GM12878 (cell line): ENCODE results near the gene PDGFA. TPM values are rescaled to one million over a fixed set of nuclear protein-coding genes. Genes with fewer than 3 reads are reported as not detected.

Experiments used
- ATAC-seq: fragments of 200-7000 bp; cut with Tn5 transposase; 3 replicates; pipeline ENCODE4 v1.9.1; 2020; ENCODE audit warnings: mild to moderate bottlenecking, moderate library complexity
- BruUV-seq: library from RNA; stranded (reverse); fragments of 400-500 nt; replicated peaks from 2 replicates; lab custom pipeline; 2021; lab: Mats Ljungman, UMichigan
- CTCF ChIA-PET: fragments of 300-600 bp; sonication (Branson Sonifier 250); formaldehyde crosslinking; extraction: SDS; loops from one replicate; lab custom pipeline; 2021; ENCODE audit warnings: inconsistent platforms; lab: Yijun Ruan, JAX
- POLR2A ChIA-PET: fragments of 350-600 bp; formaldehyde crosslinking; extraction: SDS; loops from one replicate; lab custom pipeline; 2021; ENCODE audit warnings: inconsistent platforms; lab: Charles Lee
- RAD21 ChIA-PET: fragments of 300-600 bp; sonication (Branson Sonifier 250); formaldehyde crosslinking; loops from one replicate; lab custom pipeline; 2023; ENCODE audit warnings: antibody characterized with exemption; ENCODE audit not compliant: unreplicated experiment; lab: Charles Lee
- SMC1A ChIA-PET: fragments of 300-600 bp; sonication (Branson Sonifier 250); formaldehyde crosslinking; loops from one replicate; lab custom pipeline; 2023; ENCODE audit not compliant: unreplicated experiment, uncharacterized antibody; lab: Charles Lee
- DNase-seq: peaks from one replicate; pipeline ENCODE4 v3.0.0-alpha.2; 2011; ENCODE audit warnings: low read depth, low spot score
- FAIRE-seq: peaks from 3 replicates; lab custom pipeline; 2011; peaks lifted over from hg19 to GRCh38; lab: Jason Lieb, UNC
- H2AFZ ChIP-seq: 2 replicates; pipeline ENCODE4 v1.6.0; 2011; ENCODE audit warnings: low read depth, low read length, control low read depth; ENCODE audit not compliant: control insufficient read depth
- H3K27ac ChIP-seq: 2 replicates; pipeline ENCODE4 v1.5.1; 2011; ENCODE audit warnings: control low read depth; ENCODE audit not compliant: control insufficient read depth, insufficient read depth
- H3K27me3 ChIP-seq, 2 experiments: replicated peaks in 1 of 2; 2 replicates each; pipeline versions ENCODE4 v1.6.0 to v1.6.1; 2011; ENCODE audit warnings: low read length in 1 of 2; ENCODE audit not compliant: control insufficient read depth in 2 of 2, insufficient read depth in 2 of 2
- H3K36me3 ChIP-seq, 2 experiments: 2 replicates each; pipeline ENCODE4 v1.5.1; 2011; ENCODE audit warnings: low read length in 1 of 2; ENCODE audit not compliant: control insufficient read depth in 2 of 2, insufficient read depth in 2 of 2
- H3K4me1 ChIP-seq: 2 replicates; pipeline ENCODE4 v1.6.1; 2011; ENCODE audit warnings: mild to moderate bottlenecking, low read length, moderate library complexity, mixed read lengths; ENCODE audit not compliant: control insufficient read depth, insufficient read depth
- H3K4me2 ChIP-seq: 2 replicates; pipeline ENCODE4 v1.6.0; 2011; ENCODE audit warnings: control low read depth; ENCODE audit not compliant: control insufficient read depth, insufficient read depth
- H3K4me3 ChIP-seq: fragments of 200-600 bp; sonication (generic); 2 replicates; pipeline ENCODE4 v1.5.1; 2016
- H3K79me2 ChIP-seq: 2 replicates; pipeline ENCODE4 v1.6.0; 2011; ENCODE audit warnings: low read length; ENCODE audit not compliant: control insufficient read depth, insufficient read depth
- H3K9ac ChIP-seq: 2 replicates; pipeline ENCODE4 v1.8.0; 2011; ENCODE audit warnings: low read length, control low read depth, mixed read lengths; ENCODE audit not compliant: control insufficient read depth, insufficient read depth
- H3K9me3 ChIP-seq: replicated peaks from 3 replicates; pipeline ENCODE4 v1.5.1; 2011; ENCODE audit warnings: mild to moderate bottlenecking, low read length; ENCODE audit not compliant: control insufficient read depth, insufficient read depth
- H4K20me1 ChIP-seq: 2 replicates; pipeline ENCODE4 v1.6.0; 2011; ENCODE audit not compliant: control insufficient read depth, insufficient read depth
- CHD1 ChIP-seq: IDR thresholded peaks from 2 replicates; pipeline ENCODE4 v1.6.1; 2012; ENCODE audit warnings: low read depth, low read length, improper control_type of control experiment
- CREM ChIP-seq: IDR thresholded peaks from 2 replicates; pipeline ENCODE4 v1.6.1; 2014; ENCODE audit warnings: antibody characterized with exemption, low read depth
- ESRRA ChIP-seq: IDR thresholded peaks from 2 replicates; pipeline ENCODE4 v1.6.1; 2012; ENCODE audit warnings: mild to moderate bottlenecking, low read length, improper control_type of control experiment
- HDAC2 ChIP-seq: fragments of 200-600 bp; sonication (generic); IDR thresholded peaks from 2 replicates; pipeline ENCODE4 v1.6.1; 2017
- JUNB ChIP-seq: IDR thresholded peaks from 2 replicates; pipeline ENCODE4 v1.6.1; 2016; ENCODE audit warnings: antibody characterized with exemption, mild to moderate bottlenecking
- LARP7 ChIP-seq: fragments of 450-650 bp; IDR thresholded peaks from 2 replicates; pipeline ENCODE4 v1.6.1; 2017; ENCODE audit warnings: mild to moderate bottlenecking
- MEF2B ChIP-seq: fragments of 450-650 bp; IDR thresholded peaks from 2 replicates; pipeline ENCODE4 v1.6.1; 2018; ENCODE audit warnings: mild to moderate bottlenecking, moderate library complexity; ENCODE audit not compliant: partially characterized antibody, poor library complexity, severe bottlenecking
- MYB ChIP-seq: fragments of 150-350 bp; IDR thresholded peaks from 2 replicates; pipeline ENCODE4 v1.6.1; 2014; ENCODE audit warnings: mild to moderate bottlenecking, low read depth, low read length, borderline replicate concordance
- NR2C1 ChIP-seq: fragments of 450-650 bp; IDR thresholded peaks from 2 replicates; pipeline ENCODE4 v1.6.1; 2017; ENCODE audit warnings: antibody characterized with exemption, mild to moderate bottlenecking, moderate library complexity
- NR2F1 ChIP-seq: fragments of 450-650 bp; conservative IDR thresholded peaks from 2 replicates; pipeline ENCODE4 v1.6.1; 2017; ENCODE audit warnings: mild to moderate bottlenecking
- NRF1 ChIP-seq: conservative IDR thresholded peaks from 2 replicates; pipeline ENCODE4 v1.6.1; 2011; ENCODE audit warnings: mild to moderate bottlenecking, low read depth, low read length, improper control_type of control experiment
- RBBP5 ChIP-seq: fragments of 200-600 bp; sonication (generic); conservative IDR thresholded peaks from 2 replicates; pipeline ENCODE4 v1.6.1; 2016
- SIX5 ChIP-seq: IDR thresholded peaks from 2 replicates; pipeline ENCODE4 v1.6.1; 2011; ENCODE audit warnings: mild to moderate bottlenecking, low read depth, low read length, moderate library complexity; ENCODE audit not compliant: severe bottlenecking
- WRNIP1 ChIP-seq: IDR thresholded peaks from 2 replicates; pipeline ENCODE4 v1.6.1; 2011; ENCODE audit warnings: low read depth, low read length, improper control_type of control experiment, borderline replicate concordance
- WGBS: methylation state at CpG from one replicate; pipeline ENCODE4 v1.1.6; 2016; ENCODE audit warnings: low lambda C conversion rate; ENCODE audit not compliant: insufficient replicate concordance, insufficient coverage; ENCODE audit errors: missing lambda C conversion rate; 5-methylcytosine and 5-hydroxymethylcytosine counted together
- in situ Hi-C: fragments of 300-500 bp; cut with MboI; formaldehyde crosslinking; loops from 9 replicates; pipeline ENCODE4 v1.14.3; 2018; ENCODE audit warnings: mixed read lengths
- intact Hi-C: fragments of 100-400 bp; cut with micrococcal nuclease; formaldehyde crosslinking; loops from one replicate; pipeline ENCODE4 v1.14.2; 2022; ENCODE audit not compliant: unreplicated experiment
- polyA plus RNA-seq, 11 experiments: library from polyadenylated mRNA; depleted of rRNA in 4 of 11; unstranded in 6 of 11; stranded (reverse) in 5 of 11; fragments of >200 nt; fragmentation: Nextera tagmentation in 4 of 11; fragmentation: Illumina TruSeq in 1 of 11; extraction: Ambion mirVana in 4 of 11; extraction: Trizol in 1 of 11; gene quantifications; 1 replicate in 1 of 11; 2 replicates in 10 of 11; pipeline versions ENCODE4 v1.2.1 to v1.2.3, GENCODE V29; 2011 to 2016; ENCODE audit warnings: inconsistent platforms in 2 of 11, missing spikeins in 2 of 11, low read depth in 1 of 11
- total RNA-seq, 4 experiments: library from RNA; depleted of rRNA in 3 of 4; stranded (reverse); fragments of >200 nt in 3 of 4; fragmentation: Illumina TruSeq in 1 of 4; extraction: Trizol in 1 of 4; gene quantifications; 2 replicates each; pipeline versions ENCODE4 v1.2.1 to v1.2.3, GENCODE V29; 2013 to 2021
- TF ChIP-seq, protein P1 (sequence below): IDR thresholded peaks from 2 replicates; pipeline ENCODE4 v1.6.1; 2011; ENCODE audit warnings: borderline replicate concordance, low read depth, mild to moderate bottlenecking, moderate library complexity, mixed read lengths, low read length; ENCODE audit not compliant: insufficient read depth; ENCODE audit errors: extremely low read length

The PDGFA gene
- total and polyA plus RNA-seq, 10 of the 15 experiments (the other 5 are each of a cell fraction or from before 2014, with no cell fraction given) = 2.5 to 10.0 (median 5.6) TPM

DNA sequence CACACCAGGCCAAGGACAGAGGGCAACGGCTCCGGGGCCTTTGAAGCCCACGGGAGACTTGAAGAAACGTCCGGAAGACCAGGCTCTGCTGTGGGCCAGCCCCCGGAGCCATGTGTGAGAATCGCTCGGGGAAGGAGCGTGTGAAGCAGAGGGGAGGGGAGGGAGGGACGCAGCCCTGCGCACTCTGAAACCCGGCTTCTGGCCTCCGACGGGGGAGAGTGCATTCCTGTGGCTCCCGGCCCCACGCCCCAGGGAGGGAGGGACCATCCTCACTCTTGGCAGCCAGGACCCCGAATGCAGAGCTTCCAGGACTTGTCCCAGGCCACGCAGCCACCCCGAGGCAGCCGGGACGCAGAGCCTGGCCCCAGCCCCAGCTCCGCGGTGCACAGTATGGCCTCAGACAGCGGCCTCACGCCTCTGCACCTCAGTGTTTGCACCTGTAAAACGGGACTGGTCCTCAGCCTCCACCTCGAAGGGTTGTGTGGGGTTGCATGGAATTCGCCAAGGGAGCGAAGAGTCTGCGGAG is 67.4 kb downstream of the PDGFA start:
- ChIA-PET CTCF (no interaction called here), SMC1A (no interaction called here), POLR2A (no interaction called here), RAD21 (no interaction called here)
- Histone ChIP-seq H3K9me3 (no peaks in the 10 kb centered on the region), H2AFZ (peak overlapping the region; percentile 44; the same call in 1 of the 2 replicates), H3K36me3 (no peaks in the 10 kb centered on the region), H3K9ac (no peak overlapping the region), H3K27me3 (no peaks in the 10 kb centered on the region), H4K20me1 (no peaks in the 10 kb centered on the region), H3K4me2 (peak overlapping the region; percentile 54), H3K4me1 (peaks cover 10% of the 10 kb centered on the region; the same call in 1 of the 2 replicates), H3K27ac (no peak overlapping the region)
- intact Hi-C loops = no loop called here
- WGBS = 24% methylated on average over 24 of the region's 30 CpGs
- BruUV-seq = no TSS peak
- in situ Hi-C loops = no loop called here
- DNase-seq = no peak
- TF ChIP-seq NR2F1 (0 out of 2 replicates have a peak, but pooled peaks have one; percentile 4), CHD1 (no peak), ESRRA (no peak), HDAC2 (no peak), NRF1 (no peak), NR2C1 (no peak), RBBP5 (no peak), LARP7 (no peak), JUNB (no peak), WRNIP1 (no peak), CREM (no peak), SIX5 (no peak), MEF2B (peak; percentile 7), MYB (no peak)
- TF ChIP-seq, protein P1, sequence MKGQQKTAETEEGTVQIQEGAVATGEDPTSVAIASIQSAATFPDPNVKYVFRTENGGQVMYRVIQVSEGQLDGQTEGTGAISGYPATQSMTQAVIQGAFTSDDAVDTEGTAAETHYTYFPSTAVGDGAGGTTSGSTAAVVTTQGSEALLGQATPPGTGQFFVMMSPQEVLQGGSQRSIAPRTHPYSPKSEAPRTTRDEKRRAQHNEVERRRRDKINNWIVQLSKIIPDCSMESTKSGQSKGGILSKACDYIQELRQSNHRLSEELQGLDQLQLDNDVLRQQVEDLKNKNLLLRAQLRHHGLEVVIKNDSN = no peak
- TF ChIP-seq, all 136 proteins: peak for 2
- FAIRE-seq (no peak), ATAC-seq (peak; percentile 45)
- Histone ChIP-seq H3K79me2 (no peaks in the 10 kb centered on the region), H3K4me3 (no peak overlapping the region)
